ENCODE results near the gene BAHCC1. TPM values are rescaled to one million over a fixed set of nuclear protein-coding genes. Genes with fewer than 3 reads are reported as not detected.
A peak's percentile ranks its signal among the peaks of the same experiment; 100 is the strongest.

The BAHCC1 gene
- total and polyA plus RNA-seq, 9 of the 15 experiments (the other 6 are each of a cell fraction or from before 2014, with no cell fraction given): 0.14 to 26.9 (median 5.0) TPM

DNA sequence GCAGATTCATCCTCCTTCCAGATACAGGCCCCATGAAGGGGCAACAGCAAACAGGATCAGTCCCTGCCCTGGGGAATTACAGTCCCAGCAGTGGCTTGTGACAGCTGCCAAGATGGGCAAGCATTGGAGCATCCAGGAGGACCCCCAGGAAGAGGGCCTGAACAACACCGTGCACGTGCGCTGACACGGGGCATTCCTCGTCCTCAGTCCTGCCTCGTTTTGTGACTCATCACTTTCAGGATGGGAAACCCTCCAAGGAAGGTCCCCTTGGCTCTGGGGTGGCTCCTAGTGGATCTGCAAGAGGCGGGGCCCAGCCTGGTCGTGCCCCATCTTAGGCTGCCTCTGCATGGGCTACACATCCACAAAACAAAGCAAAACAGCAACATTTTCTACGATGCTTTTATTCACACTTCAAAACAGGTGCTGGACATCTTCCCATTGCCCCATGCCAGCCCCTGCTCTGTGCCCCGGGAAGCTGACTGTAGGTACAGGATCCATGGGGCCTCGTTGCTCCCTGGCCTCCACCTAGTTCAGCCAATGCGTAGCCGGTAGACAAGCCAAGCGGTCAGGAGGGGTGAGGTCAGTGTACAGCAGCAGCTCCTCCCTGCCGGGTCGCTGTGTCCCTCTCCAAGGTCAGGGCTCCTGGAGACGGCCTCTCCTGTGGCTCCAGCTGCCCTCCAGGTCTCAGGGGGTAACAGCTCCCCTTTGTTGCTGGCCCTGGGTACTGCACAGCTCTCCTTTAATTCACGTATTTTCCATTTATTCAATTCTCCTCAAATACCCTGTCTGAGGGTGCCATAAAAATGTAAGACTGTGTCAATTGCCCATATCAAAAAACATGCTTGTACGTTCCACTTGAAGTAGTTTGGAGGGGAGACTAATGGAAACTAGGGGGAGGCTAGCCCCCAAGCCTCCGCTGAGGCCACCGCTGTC, 85.1 kb downstream of the BAHCC1 start (continued):
- TF ChIP-seq, protein P1, sequence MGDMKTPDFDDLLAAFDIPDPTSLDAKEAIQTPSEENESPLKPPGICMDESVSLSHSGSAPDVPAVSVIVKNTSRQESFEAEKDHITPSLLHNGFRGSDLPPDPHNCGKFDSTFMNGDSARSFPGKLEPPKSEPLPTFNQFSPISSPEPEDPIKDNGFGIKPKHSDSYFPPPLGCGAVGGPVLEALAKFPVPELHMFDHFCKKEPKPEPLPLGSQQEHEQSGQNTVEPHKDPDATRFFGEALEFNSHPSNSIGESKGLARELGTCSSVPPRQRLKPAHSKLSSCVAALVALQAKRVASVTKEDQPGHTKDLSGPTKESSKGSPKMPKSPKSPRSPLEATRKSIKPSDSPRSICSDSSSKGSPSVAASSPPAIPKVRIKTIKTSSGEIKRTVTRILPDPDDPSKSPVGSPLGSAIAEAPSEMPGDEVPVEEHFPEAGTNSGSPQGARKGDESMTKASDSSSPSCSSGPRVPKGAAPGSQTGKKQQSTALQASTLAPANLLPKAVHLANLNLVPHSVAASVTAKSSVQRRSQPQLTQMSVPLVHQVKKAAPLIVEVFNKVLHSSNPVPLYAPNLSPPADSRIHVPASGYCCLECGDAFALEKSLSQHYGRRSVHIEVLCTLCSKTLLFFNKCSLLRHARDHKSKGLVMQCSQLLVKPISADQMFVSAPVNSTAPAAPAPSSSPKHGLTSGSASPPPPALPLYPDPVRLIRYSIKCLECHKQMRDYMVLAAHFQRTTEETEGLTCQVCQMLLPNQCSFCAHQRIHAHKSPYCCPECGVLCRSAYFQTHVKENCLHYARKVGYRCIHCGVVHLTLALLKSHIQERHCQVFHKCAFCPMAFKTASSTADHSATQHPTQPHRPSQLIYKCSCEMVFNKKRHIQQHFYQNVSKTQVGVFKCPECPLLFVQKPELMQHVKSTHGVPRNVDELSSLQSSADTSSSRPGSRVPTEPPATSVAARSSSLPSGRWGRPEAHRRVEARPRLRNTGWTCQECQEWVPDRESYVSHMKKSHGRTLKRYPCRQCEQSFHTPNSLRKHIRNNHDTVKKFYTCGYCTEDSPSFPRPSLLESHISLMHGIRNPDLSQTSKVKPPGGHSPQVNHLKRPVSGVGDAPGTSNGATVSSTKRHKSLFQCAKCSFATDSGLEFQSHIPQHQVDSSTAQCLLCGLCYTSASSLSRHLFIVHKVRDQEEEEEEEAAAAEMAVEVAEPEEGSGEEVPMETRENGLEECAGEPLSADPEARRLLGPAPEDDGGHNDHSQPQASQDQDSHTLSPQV (IDR thresholded peaks at IDR 0.05): peak; percentile 49; the same call in 1 of the 2 replicates
- TF ChIP-seq DEAF1 (CRISPR knock-in tag; IDR thresholded peaks at IDR 0.05) (no peak), ARNT (IDR thresholded peaks at IDR 0.05) (no peak), ZNF785 (CRISPR knock-in tag; IDR thresholded peaks at IDR 0.05) (no peak), KAT8 (IDR thresholded peaks at IDR 0.05; ENCODE audit: low read depth) (no peak), SIX5 (IDR thresholded peaks at IDR 0.05; ENCODE audit: borderline replicate concordance in 1 of 2, insufficient read depth in 1 of 2, low read depth in 1 of 2, low read length in 2 of 2) (no peak), SMARCA4 (IDR thresholded peaks at IDR 0.05) (no peak), EHMT2 (IDR thresholded peaks at IDR 0.05) (no peak), ZNF12 (CRISPR knock-in tag; IDR thresholded peaks at IDR 0.05) (no peak), SRF (CRISPR knock-in tag; IDR thresholded peaks at IDR 0.05) (peak in 1 of 2 experiments; percentile 59; a peak in 1 of 4 replicates), ZNF311 (CRISPR knock-in tag; IDR thresholded peaks at IDR 0.05) (no peak), ZNF224 (CRISPR knock-in tag; IDR thresholded peaks at IDR 0.05) (no peak), ZNF583 (CRISPR knock-in tag; IDR thresholded peaks at IDR 0.05) (no peak), POLR2AphosphoS2 (IDR thresholded peaks at IDR 0.05; ENCODE audit: low read length) (no peak), MNT (conservative IDR thresholded peaks at IDR 0.05) (peak; percentile 36 to 73; a peak in 2 of 4 replicates), PREB (CRISPR knock-in tag; IDR thresholded peaks at IDR 0.05) (no peak), E2F3 (CRISPR knock-in tag; IDR thresholded peaks at IDR 0.05) (no peak)
- TF ChIP-seq, protein P2, sequence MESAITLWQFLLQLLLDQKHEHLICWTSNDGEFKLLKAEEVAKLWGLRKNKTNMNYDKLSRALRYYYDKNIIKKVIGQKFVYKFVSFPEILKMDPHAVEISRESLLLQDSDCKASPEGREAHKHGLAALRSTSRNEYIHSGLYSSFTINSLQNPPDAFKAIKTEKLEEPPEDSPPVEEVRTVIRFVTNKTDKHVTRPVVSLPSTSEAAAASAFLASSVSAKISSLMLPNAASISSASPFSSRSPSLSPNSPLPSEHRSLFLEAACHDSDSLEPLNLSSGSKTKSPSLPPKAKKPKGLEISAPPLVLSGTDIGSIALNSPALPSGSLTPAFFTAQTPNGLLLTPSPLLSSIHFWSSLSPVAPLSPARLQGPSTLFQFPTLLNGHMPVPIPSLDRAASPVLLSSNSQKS (CRISPR knock-in tag; IDR thresholded peaks at IDR 0.05): no peak
